Calu3 (cell line): ENCODE data around the gene PLVAP. TPM values are rescaled to one million over a fixed set of nuclear protein-coding genes. Genes with fewer than 3 reads are reported as not detected.

Experiments used
- BruUV-seq: library from RNA; stranded (reverse); fragments of 400-500 nt; replicated peaks from 2 replicates; lab custom pipeline; 2021; lab: Mats Ljungman, UMichigan
- CTCF ChIA-PET: fragments of 300-600 bp; sonication (Branson Sonifier 250); formaldehyde crosslinking; loops from one replicate; lab custom pipeline; 2022; ENCODE audit warnings: antibody characterized with exemption; lab: Charles Lee
- DNase-seq: peaks from one replicate; pipeline ENCODE4 v3.0.0; 2022
- H3K27ac Mint-ChIP-seq: one replicate; pipeline ENCODE4 v1.8.0; 2022; ENCODE audit warnings: mixed read lengths; ENCODE audit not compliant: unreplicated experiment
- H3K27me3 Mint-ChIP-seq: one replicate; pipeline ENCODE4 v1.8.0; 2022; ENCODE audit warnings: mixed read lengths; ENCODE audit not compliant: unreplicated experiment
- H3K36me3 Mint-ChIP-seq: one replicate; pipeline ENCODE4 v1.8.0; 2022; ENCODE audit warnings: mild to moderate bottlenecking, moderate library complexity, mixed read lengths; ENCODE audit not compliant: insufficient read depth, unreplicated experiment
- H3K4me1 Mint-ChIP-seq: one replicate; pipeline ENCODE4 v1.8.0; 2022; ENCODE audit warnings: mild to moderate bottlenecking, low read depth, mixed read lengths; ENCODE audit not compliant: unreplicated experiment
- H3K4me3 Mint-ChIP-seq: one replicate; pipeline ENCODE4 v1.8.0; 2022; ENCODE audit warnings: mild to moderate bottlenecking, low read depth, moderate library complexity, mixed read lengths; ENCODE audit not compliant: unreplicated experiment
- H3K9me3 Mint-ChIP-seq: one replicate; pipeline ENCODE4 v1.8.0; 2022; ENCODE audit warnings: low read depth, mixed read lengths; ENCODE audit not compliant: unreplicated experiment
- intact Hi-C: fragments of 100-400 bp; cut with micrococcal nuclease; formaldehyde crosslinking; loops from one replicate; pipeline ENCODE4 v1.10.0; 2022; ENCODE audit not compliant: unreplicated experiment
- total RNA-seq: library from RNA; stranded (reverse); gene quantifications from 2 replicates; pipeline ENCODE4 v1.2.3, GENCODE V29; 2022
- TF ChIP-seq, protein P1 (sequence below): fragments of 200-600 bp; IDR thresholded peaks from one replicate; pipeline ENCODE4 v1.8.0; 2022; ENCODE audit warnings: antibody characterized with exemption; ENCODE audit not compliant: unreplicated experiment

PLVAP gene
- total RNA-seq, 1 experiment from 2014 or later = not detected

DNA sequence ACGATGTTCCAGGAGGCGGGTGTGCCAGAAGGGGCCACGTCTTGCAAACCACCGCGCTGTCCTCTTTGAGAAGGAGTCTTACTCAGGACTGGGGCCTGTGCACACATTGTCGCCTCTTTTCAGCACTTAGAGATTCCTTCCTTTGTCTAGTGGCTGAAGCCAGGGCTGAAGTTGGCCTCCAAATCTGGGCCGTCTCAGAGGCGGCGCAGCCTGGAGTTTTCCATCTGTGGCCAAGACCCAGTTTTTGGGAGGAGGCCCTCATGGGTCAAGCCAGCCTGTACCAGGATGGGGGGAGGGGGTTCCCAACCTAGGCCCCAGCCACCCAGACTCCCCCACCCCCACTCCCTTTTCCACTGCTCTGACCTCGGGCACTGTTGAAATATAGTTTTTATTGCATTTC is 54.3 kb downstream of the PLVAP start:
- intact Hi-C loops = no loop called here
- H3K36me3 Mint-ChIP-seq = peaks cover 28% of the 10 kb centered on the region
- CTCF ChIA-PET = no interaction called here
- H3K4me1 Mint-ChIP-seq = no peaks in the 10 kb centered on the region
- H3K27ac Mint-ChIP-seq = no peak overlapping the region
- no peak for DNase-seq
- TF ChIP-seq, protein P1, sequence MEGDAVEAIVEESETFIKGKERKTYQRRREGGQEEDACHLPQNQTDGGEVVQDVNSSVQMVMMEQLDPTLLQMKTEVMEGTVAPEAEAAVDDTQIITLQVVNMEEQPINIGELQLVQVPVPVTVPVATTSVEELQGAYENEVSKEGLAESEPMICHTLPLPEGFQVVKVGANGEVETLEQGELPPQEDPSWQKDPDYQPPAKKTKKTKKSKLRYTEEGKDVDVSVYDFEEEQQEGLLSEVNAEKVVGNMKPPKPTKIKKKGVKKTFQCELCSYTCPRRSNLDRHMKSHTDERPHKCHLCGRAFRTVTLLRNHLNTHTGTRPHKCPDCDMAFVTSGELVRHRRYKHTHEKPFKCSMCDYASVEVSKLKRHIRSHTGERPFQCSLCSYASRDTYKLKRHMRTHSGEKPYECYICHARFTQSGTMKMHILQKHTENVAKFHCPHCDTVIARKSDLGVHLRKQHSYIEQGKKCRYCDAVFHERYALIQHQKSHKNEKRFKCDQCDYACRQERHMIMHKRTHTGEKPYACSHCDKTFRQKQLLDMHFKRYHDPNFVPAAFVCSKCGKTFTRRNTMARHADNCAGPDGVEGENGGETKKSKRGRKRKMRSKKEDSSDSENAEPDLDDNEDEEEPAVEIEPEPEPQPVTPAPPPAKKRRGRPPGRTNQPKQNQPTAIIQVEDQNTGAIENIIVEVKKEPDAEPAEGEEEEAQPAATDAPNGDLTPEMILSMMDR = no peak
- H3K9me3 Mint-ChIP-seq = no peaks in the 10 kb centered on the region
- no TSS peak for BruUV-seq
- H3K27me3 Mint-ChIP-seq = no peaks in the 10 kb centered on the region
- H3K4me3 Mint-ChIP-seq = no peak overlapping the region

DNA sequence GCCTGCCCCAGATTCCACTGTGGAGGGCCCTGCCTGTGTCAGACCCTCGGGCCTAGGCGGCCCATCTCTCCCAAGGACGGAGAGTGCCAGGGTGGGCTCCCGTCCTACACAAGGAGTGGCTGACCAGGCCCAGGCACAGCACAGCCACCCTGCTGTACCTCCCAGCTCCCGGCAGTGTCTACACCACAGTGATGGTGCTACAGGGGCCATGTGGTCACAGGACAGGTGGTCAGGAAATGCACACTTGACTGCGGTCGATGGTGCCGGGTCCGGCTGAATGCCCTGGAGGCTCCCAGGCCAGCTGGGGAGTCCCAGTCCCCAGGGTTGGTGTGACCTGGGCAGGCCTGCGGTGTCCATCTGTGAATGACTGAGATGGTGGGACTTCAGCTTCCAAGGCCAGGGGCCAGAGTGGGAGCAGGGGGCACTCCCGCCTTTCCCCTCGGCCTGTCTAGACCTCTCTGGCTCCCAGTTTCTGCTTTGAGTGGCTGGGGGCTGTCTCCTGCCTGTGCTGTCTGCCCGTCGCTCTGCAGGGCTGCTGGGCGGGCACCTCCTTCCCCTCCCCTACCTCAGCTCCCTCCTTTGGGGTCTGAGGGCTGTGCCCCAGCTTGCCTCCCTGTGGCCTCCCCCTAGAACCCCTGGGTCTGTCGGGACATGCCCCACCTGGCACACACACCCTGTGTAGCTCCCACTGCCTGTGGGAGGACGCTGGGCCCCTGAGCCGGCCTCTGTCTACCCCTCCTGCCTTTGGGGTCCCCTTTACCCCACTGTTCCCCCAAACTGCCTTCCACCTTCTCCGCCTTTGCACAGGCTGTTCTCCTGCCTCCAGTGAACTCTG is 55.3 kb downstream of the PLVAP start:
- Mint-ChIP-seq H3K27me3 (no peaks in the 10 kb centered on the region), H3K36me3 (peaks cover 38% of the 10 kb centered on the region), H3K4me1 (no peaks in the 10 kb centered on the region), H3K9me3 (no peaks in the 10 kb centered on the region), H3K27ac (no peak overlapping the region), H3K4me3 (no peak overlapping the region)
- no peak for DNase-seq
- no TSS peak for BruUV-seq
- CTCF ChIA-PET = no interaction called here
- intact Hi-C loops = no loop called here
- TF ChIP-seq, protein P1 = no peak

DNA sequence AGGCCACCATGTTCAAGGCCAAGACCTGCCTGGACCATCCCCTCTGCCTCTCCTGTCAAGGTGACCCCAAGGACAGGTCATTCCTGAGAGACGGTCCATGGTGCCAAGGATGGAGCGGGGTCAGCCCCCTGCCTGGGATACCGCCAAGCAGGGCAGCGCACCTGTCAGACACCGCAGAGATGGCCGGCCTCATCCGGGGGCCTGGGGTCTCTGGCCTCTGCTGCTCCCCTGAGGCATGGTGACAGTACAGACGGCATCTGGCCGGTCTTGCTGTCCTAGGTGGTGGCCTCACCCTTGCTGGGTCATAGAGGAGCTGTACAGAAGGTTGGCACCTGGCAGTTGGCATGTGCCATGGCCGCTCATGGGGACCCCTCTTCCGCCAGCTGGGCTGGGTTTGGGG is 56.7 kb downstream of the PLVAP start:
- no peak for DNase-seq
- CTCF ChIA-PET = no interaction called here
- peaks cover 53% of the 10 kb centered on the region for H3K36me3 Mint-ChIP-seq
- no peak overlapping the region for H3K4me3 Mint-ChIP-seq
- TF ChIP-seq, protein P1 = no peak
- H3K9me3 Mint-ChIP-seq = no peaks in the 10 kb centered on the region
- H3K27me3 Mint-ChIP-seq = no peaks in the 10 kb centered on the region
- intact Hi-C loops = no loop called here
- no TSS peak for BruUV-seq
- H3K4me1 Mint-ChIP-seq = no peaks in the 10 kb centered on the region
- H3K27ac Mint-ChIP-seq = no peak overlapping the region

DNA sequence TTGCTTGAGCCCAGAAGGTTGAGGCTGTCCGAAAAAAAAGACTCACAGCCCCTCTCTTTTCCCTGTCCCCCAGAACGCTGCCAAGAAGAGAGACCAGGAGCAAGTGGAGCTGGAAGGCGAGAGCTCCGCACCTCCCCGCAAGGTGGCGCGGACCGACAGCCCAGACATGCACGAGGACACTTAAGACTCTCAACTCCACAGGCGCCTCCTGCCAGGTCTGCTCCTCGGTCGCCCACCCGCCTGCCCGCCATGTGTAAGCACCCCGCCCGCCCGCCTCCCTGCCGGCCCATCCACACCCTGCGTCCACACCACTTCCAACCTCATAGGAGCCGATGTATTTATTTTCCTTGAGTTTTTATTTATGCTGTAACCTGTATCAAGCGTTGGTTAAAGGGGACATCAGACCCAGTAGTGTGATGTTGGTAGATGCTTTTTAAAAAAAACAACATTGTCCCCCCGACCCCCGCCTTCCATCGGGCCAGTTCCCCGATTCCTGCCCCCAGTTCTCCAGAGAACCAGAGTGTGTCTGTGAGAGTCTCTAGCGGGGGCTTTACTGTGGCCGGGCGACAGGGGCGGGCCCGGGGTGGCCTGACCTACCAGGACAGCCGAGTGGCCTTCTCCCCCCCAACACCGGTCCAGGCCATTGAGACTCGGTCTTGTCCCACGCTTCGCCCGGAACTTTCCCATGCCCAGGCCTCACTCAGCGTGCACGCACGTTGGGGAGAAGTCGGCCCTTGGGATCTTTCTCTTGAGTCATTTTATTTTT is 57.5 kb downstream of the PLVAP start:
- intact Hi-C loops = no loop called here
- no peak for DNase-seq
- no peak overlapping the region for H3K4me3 Mint-ChIP-seq
- no peaks in the 10 kb centered on the region for H3K27me3 Mint-ChIP-seq
- CTCF ChIA-PET = no interaction called here
- peaks cover 54% of the 10 kb centered on the region for H3K36me3 Mint-ChIP-seq
- no peaks in the 10 kb centered on the region for H3K9me3 Mint-ChIP-seq
- TF ChIP-seq, protein P1 = no peak
- BruUV-seq = TSS peak; percentile 40
- H3K4me1 Mint-ChIP-seq = no peaks in the 10 kb centered on the region
- no peak overlapping the region for H3K27ac Mint-ChIP-seq
